Retina (tissue), 1 donor: ENCODE data around the gene FLAD1.
"Not testable (repeated sequence)": the region's sequence is repeated elsewhere in the genome, so short reads cannot be mapped to it uniquely, and the experiment has no call there.

Experiments used
- DNase-seq: peaks from one replicate; pipeline ENCODE4 v3.0.0-alpha.2; 2016

Gene FLAD1

DNA sequence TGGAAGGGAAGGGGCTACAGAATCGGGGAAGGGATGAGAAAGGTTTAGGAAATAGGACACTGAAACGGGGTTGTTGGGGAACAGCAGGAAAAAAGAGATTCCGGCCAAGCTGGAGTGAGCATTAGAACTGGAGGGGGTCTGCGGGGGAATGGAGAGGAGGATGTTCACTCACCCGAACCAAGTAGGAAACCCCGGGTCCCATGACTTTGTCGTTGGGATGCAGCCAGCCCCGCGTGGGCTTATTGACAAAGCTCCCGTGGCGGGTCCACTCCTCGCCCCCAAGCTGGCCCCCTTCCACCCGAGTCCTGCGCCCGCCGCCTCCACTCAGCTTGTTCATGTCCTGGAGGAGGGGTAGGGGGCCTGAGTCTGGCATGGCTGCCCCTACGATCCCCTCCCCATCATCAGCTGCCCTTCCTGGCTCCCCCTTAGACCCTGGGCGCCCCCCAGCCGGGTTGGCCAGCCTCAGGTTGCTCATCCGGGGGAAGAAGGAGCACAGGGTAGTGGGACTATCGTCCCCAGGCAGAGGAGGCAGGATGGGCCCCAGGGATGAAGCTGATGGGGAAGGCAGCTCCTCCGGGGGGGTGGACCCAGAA, 13.2 kb upstream of the FLAD1 start:
- DNase-seq: no peak

- peak; percentile 84 for DNase-seq
Observed at GRCh38 chr1:154970631-154971340, 12.4 kb upstream of the FLAD1 start, which contains the start of gene SHC1. TSS of gene SHC1 (minus strand) at chr1:154970747. CDS start at chr1:154970526, 221 bp downstream.

DNA sequence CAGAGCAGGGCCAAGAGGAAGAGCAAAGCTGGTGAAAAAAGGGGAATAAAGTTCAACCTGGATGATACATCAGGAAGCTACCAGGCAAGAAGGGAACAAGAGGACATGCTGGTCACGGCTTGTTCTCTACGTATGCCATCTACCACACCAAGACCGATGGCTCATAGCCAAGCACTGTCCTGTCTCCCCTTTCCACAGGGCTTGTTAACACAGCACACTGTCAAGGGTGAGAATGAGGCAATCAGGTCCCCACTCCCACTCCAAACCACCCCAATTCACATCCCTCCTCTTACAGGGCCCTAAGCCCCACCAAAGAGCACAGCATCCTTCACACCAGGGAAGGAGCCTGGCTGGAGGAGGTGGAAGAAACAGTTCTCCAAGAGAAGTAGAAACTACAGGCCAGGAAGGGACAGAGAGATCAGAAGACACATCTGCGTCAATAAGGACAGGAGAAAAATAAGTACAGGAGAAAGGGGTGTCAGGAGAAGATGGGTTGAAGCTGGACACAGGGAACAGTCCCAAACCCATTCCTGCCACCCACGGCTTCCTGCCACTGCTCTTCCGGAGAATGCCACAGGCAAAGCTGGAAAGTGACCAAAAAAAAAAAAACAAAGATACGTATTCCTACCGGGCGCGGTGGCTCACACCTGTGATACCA, 11.7 kb upstream of the FLAD1 start:
- DNase-seq: no peak

GRCh38 chr1:154972213-154972516, 11.0 kb upstream of the FLAD1 start:
- DNase-seq: no peak

- no peak for DNase-seq
Observed at GRCh38 chr1:154972517-154973343, 10.4 kb upstream of the FLAD1 start.

DNA sequence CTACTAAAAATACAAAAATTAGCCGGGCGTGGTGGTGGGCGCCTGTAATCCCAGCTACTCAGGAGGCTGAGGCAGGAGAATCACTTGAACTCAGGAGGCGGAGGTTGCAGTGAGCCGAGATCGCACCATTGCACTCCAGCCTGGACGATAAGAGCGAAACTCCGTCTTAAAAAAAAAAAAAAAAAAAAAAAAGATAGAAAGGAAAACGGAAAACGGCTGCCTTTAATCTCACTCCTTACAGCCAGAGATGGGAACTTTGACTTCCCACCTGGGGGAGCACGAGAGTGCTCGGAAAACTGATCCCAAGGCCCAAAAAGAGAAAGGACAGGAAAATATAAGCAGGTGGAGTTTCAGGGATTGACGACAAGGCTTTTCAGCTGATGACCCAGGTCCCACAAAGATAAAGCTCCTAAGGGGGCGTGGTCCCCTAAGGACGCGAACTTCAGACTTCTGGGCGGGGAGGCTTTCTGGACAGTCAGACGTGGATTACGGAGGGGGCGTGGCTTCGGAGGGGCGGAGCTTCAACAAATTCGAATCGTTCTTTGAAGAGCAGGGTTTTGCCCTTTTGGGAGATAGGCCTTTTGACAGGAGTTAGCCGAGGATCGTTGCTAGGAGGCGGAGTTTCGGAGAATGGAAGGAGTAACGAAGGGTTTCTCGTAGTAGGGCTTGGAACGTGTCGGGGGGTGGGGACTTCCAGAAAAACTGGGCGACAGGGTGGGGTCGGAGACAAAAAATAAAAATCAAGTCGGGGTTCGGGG, 9.6 kb upstream of the FLAD1 start:
- peak; percentile 91 for DNase-seq

DNA sequence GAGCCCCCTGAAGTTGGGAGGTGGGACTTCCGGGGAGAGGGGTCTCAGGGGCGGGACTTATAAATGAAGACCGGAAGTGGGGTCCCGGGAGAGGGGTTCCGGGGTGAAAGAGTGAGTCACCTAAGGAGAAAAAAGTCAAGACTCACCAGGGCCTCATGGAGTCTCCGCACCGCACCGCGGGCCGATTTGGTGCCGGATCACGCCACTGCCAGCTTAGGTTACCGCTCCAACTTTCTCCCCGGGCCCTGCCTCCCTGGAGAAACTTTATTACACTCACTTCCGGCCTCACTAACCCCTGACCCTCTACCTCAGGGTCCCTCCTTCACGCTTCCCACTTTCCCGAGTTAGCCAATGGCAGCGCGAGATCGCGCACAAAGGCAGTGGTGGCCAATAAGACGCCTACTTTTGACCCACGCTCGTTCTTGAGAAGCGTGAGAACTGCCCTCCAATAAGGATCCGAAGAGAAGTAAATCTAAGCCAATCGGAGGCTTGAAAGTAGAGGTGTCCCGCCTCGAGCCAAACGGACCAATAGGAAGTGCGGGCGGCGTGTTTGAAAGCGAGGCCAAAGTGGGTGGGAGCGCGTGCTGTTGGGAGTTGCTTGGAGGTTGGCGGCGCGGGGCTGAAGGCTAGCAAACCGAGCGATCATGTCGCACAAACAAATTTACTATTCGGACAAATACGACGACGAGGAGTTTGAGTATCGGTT, 8.9 kb upstream of the FLAD1 start, which contains the start of gene CKS1B:
Gene CKS1B (plus strand): TSS at position 580 of the 706 bp plus-strand sequence. CDS start 65 bp downstream, at position 645.
- DNase-seq: peak; percentile 100

DNA sequence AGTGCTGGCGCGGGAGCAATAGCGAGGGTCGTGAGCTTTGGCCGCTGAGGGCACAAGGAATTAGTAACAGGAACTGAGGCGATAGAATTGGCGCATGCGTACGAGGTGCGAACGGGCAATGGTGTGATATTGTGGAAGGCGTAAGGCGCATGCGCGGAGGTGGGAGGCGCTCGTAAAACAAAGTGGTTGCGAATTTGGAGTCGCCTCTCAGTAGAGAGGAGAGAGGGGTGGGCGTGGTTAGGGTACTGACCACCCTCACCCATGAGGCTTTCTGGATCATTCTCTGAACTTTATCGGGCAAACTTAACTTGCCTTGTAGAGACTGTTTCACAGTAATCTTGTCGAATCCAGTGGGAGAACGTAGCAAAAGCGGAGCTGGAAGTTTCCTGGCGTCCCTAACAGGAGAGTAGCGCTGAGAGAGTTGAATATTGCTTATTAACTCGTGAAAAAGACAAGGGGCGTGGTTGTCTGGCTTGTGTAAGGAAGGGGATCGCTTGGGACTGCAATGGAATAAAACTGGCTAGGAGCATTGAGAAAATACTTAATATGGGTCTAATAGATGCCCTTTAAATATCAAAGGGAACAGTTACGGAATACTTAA, 8.2 kb upstream of the FLAD1 start:
- no peak for DNase-seq

DNA sequence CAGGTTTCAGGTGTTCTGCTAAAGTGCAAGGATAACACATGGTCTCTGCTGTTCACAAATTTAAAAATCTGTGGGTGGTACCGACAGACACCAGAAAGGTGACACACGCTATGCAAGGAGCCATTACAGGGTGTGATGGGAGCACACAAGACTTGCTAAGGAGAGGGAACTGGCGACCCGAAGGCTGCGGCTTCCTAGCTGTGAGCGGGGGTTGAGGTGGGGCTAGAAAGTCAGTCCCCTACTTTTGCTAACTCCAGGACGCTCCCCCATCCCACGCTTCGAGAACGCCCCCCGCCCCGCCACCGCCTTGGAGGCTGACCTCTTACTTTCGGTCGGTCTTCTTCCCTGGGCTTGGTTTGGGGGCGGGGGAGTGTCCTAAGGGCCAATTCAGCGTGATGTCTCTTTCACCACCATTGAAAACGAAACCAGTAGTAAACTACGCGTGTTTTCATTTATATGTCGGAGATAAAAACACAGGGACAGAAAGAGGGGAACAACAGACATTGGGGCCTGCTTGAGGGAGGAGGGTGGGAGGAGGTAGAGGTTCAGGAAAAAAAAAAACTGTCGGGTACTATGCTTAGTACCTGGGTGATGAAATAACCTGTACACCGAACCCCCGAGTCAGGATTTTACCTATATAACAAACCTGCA, 7.6 kb upstream of the FLAD1 start:
- DNase-seq: no peak

DNA sequence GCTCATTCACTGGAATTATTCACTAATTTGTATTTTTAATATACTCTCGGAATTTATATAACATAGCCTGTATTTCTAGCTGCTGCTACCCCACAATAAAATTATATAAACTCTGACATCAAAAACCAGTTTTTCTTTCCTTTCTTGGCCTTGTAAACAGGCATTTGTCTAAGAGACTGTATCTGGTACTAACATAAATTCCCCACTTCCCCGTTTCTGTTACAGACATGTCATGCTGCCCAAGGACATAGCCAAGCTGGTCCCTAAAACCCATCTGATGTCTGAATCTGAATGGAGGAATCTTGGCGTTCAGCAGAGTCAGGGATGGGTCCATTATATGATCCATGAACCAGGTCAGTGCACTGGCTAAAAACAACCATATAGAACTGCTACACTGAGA, 5.4 kb upstream of the FLAD1 start:
- DNase-seq: not testable (repeated sequence)

- DNase-seq: no peak
Observed at GRCh38 chr1:154978360-154978759, 4.8 kb upstream of the FLAD1 start.

DNA sequence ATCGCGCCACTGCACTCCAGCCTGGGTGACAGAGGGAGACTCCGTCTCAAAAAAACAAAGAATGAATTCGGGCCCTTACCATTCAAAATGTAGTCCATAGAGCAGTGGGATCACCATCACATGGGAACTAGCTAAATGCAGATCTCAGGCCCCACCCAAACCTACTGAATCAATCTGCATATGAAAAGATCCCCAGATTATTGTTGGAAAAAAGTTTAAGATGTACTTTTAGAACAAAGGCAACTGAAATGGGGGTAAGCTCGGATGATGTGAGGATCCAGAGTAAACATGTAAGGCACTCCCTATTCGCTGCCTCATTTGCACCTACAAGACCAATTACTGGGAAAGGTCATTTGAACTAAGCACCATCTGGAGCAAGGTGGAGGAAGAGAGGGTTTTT, 803 bp upstream of the FLAD1 start:
- DNase-seq: no peak

- no peak for DNase-seq
Observed at GRCh38 chr1:154983776-154984466, 777 bp downstream of the FLAD1 start.

DNA sequence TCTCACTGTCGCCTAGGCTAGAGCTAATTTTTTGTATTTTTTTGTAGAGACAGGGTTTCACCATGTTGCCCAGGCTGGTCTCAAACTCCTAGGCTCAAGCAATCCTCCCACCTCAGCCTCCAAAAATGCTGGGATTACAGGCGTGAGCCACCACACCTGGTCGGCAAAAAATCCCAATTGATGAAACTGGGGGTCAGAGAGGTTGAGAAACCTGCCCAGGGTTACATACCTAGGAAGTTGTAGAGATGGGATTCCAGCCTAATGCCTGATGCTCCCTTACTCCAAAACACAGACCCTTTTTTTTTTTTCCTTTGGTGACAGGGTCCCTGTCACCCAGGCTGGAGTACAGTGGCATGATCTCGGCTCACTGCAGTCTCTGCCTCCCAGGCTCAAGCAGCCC, 3.6 kb downstream of the FLAD1 start:
- DNase-seq: not testable (repeated sequence)

DNA sequence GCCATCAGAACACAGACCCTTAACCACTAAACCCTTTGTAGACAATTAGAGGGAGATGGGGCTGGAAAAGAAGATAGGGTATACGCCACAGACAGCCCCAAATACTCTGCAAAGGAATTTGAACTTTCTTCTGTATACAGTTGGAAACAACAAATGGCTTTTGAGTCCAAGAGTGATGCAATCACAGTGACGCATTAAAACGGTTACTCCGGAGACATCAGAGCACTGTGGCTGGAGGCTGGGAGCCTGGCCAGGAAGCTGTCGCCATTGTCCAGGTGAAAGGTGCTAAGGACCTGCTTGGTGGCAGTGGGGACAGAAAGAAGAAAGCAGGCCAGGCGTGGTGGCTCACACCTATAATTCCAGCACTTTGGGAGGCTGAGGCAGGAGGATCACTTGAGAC, 4.2 kb downstream of the FLAD1 start:
- no peak for DNase-seq

GRCh38 chr1:154988058-154988954, 5.2 kb downstream of the FLAD1 start:
- DNase-seq: no peak

GRCh38 chr1:154989195-154989860, 6.2 kb downstream of the FLAD1 start:
- DNase-seq: no peak

- DNase-seq: no peak
Observed at GRCh38 chr1:154990276-154990675, 7.1 kb downstream of the FLAD1 start.
